HepG2 (cell line): ENCODE data around the gene LRRC40. TPM values are rescaled to one million over a fixed set of nuclear protein-coding genes. Genes with fewer than 3 reads are reported as not detected.

Source experiments
- ARID2 ChIP-seq: sonication (generic); formaldehyde crosslinking; IDR thresholded peaks from 2 replicates; pipeline ENCODE4 v1.8.1; 2022; ENCODE audit warnings: mild to moderate bottlenecking, missing genetic modification reagents, borderline replicate concordance
- ATF7-NPFF ChIP-seq: sonication (generic); formaldehyde crosslinking; IDR thresholded peaks from 2 replicates; pipeline ENCODE4 v1.8.1; 2023; ENCODE audit warnings: mild to moderate bottlenecking, low read depth, missing genetic modification reagents, moderate library complexity
- CCDC6 ChIP-seq: sonication (generic); formaldehyde crosslinking; IDR thresholded peaks from 2 replicates; pipeline ENCODE4 v1.8.1; 2022; ENCODE audit warnings: mild to moderate bottlenecking, missing genetic modification reagents, moderate library complexity
- FOXM1 ChIP-seq: sonication (generic); formaldehyde crosslinking; IDR thresholded peaks from 2 replicates; pipeline ENCODE4 v1.5.0; 2020; ENCODE audit warnings: missing genetic modification reagents
- FUBP1 ChIP-seq: sonication (generic); formaldehyde crosslinking; IDR thresholded peaks from 2 replicates; pipeline ENCODE4 v1.5.1; 2020; ENCODE audit warnings: missing genetic modification reagents, mild to moderate bottlenecking, borderline replicate concordance
- MAF1 ChIP-seq: sonication (generic); formaldehyde crosslinking; IDR thresholded peaks from 2 replicates; pipeline ENCODE4 v1.5.0; 2020; ENCODE audit warnings: missing genetic modification reagents, borderline replicate concordance
- SATB2 ChIP-seq: sonication (generic); formaldehyde crosslinking; IDR thresholded peaks from 2 replicates; pipeline ENCODE4 v1.5.0; 2020; ENCODE audit warnings: missing genetic modification reagents
- SIN3B ChIP-seq: fragments of 150-350 bp; IDR thresholded peaks from 2 replicates; pipeline ENCODE4 v1.6.1; 2014; ENCODE audit warnings: low read length
- SIX1 ChIP-seq: sonication (generic); formaldehyde crosslinking; IDR thresholded peaks from 2 replicates; pipeline ENCODE4 v1.4.0; 2020; ENCODE audit warnings: missing genetic modification reagents, borderline replicate concordance
- SRSF9 ChIP-seq: fragments of 200-400 bp; formaldehyde crosslinking; IDR thresholded peaks from 2 replicates; pipeline ENCODE4 v1.6.1; 2018; ENCODE audit warnings: borderline replicate concordance, mild to moderate bottlenecking, low read depth, low read length; ENCODE audit not compliant: insufficient read depth, poor library complexity, severe bottlenecking
- STAG1 ChIP-seq: sonication (generic); formaldehyde crosslinking; IDR thresholded peaks from 2 replicates; pipeline ENCODE4 v1.4.0; 2020; ENCODE audit warnings: missing genetic modification reagents
- ZBTB4 ChIP-seq: sonication (generic); formaldehyde crosslinking; IDR thresholded peaks from 2 replicates; pipeline ENCODE4 v1.4.0; 2020; ENCODE audit warnings: missing genetic modification reagents, mild to moderate bottlenecking, borderline replicate concordance
- ZMAT3 ChIP-seq: sonication (generic); formaldehyde crosslinking; conservative IDR thresholded peaks from 2 replicates; pipeline ENCODE4 v1.7.0; 2021; ENCODE audit warnings: missing genetic modification reagents
- ZMYM3 ChIP-seq: sonication (generic); formaldehyde crosslinking; IDR thresholded peaks from 2 replicates; pipeline ENCODE4 v1.5.1; 2020; ENCODE audit warnings: mild to moderate bottlenecking, missing genetic modification reagents
- ZNF550 ChIP-seq: sonication (generic); formaldehyde crosslinking; IDR thresholded peaks from 2 replicates; pipeline ENCODE4 v1.4.0; 2020; ENCODE audit warnings: mild to moderate bottlenecking, missing genetic modification reagents, borderline replicate concordance
- ZNF572 ChIP-seq: sonication (generic); formaldehyde crosslinking; IDR thresholded peaks from 2 replicates; pipeline ENCODE4 v1.5.1; 2020; ENCODE audit warnings: mild to moderate bottlenecking, missing genetic modification reagents
- ZNF766 ChIP-seq: sonication (generic); formaldehyde crosslinking; IDR thresholded peaks from 2 replicates; pipeline ENCODE4 v1.5.0; 2020; ENCODE audit warnings: missing genetic modification reagents, borderline replicate concordance
- polyA plus RNA-seq, 8 experiments: library from polyadenylated mRNA; depleted of rRNA in 3 of 8; stranded (reverse) in 7 of 8; unstranded in 1 of 8; fragments of >200 nt; fragmentation: Illumina TruSeq in 4 of 8; extraction: Trizol in 4 of 8; gene quantifications; 2 replicates each; pipeline versions ENCODE4 v1.2.1 to v1.2.3, GENCODE V29; 2011 to 2016; ENCODE audit warnings: low read depth in 4 of 8, missing spikeins in 1 of 8, mixed read lengths in 1 of 8; ENCODE audit not compliant: insufficient read depth in 1 of 8
- total RNA-seq, 5 experiments: library from RNA; depleted of rRNA; stranded (reverse); fragments of >200 nt; fragmentation: Illumina TruSeq; extraction: Trizol; gene quantifications; 2 replicates each; pipeline ENCODE4 v1.2.3, GENCODE V29; 2016; ENCODE audit warnings: low read depth in 1 of 5
- TF ChIP-seq, protein P1 (sequence below): sonication (generic); formaldehyde crosslinking; IDR thresholded peaks from 2 replicates; pipeline ENCODE4 v1.4.0; 2020; ENCODE audit warnings: missing genetic modification reagents, borderline replicate concordance

Gene LRRC40
- total and polyA plus RNA-seq, 2 of the 13 experiments (the other 11 are each of a cell fraction or from before 2014, with no cell fraction given), result 10.3 to 32.7 TPM

- TF ChIP-seq ZBTB4, result peak; percentile 82
- TF ChIP-seq SIN3B, result peak; percentile 91; the same call in 1 of the 2 replicates
- TF ChIP-seq ZNF766 (CRISPR knock-in tag), result peak; percentile 56; the same call in 1 of the 2 replicates
- TF ChIP-seq SIX1 (CRISPR knock-in tag), result no peak
- peak; percentile 86 for TF ChIP-seq ZMYM3 (CRISPR knock-in tag)
- no peak for TF ChIP-seq SRSF9
- TF ChIP-seq ARID2, result peak; percentile 93
- no peak for TF ChIP-seq FOXM1
- peak; percentile 97 for TF ChIP-seq ZNF550 (CRISPR knock-in tag)
- peak; percentile 94; the same call in 1 of the 2 replicates for TF ChIP-seq ATF7-NPFF
- TF ChIP-seq, protein P1, sequence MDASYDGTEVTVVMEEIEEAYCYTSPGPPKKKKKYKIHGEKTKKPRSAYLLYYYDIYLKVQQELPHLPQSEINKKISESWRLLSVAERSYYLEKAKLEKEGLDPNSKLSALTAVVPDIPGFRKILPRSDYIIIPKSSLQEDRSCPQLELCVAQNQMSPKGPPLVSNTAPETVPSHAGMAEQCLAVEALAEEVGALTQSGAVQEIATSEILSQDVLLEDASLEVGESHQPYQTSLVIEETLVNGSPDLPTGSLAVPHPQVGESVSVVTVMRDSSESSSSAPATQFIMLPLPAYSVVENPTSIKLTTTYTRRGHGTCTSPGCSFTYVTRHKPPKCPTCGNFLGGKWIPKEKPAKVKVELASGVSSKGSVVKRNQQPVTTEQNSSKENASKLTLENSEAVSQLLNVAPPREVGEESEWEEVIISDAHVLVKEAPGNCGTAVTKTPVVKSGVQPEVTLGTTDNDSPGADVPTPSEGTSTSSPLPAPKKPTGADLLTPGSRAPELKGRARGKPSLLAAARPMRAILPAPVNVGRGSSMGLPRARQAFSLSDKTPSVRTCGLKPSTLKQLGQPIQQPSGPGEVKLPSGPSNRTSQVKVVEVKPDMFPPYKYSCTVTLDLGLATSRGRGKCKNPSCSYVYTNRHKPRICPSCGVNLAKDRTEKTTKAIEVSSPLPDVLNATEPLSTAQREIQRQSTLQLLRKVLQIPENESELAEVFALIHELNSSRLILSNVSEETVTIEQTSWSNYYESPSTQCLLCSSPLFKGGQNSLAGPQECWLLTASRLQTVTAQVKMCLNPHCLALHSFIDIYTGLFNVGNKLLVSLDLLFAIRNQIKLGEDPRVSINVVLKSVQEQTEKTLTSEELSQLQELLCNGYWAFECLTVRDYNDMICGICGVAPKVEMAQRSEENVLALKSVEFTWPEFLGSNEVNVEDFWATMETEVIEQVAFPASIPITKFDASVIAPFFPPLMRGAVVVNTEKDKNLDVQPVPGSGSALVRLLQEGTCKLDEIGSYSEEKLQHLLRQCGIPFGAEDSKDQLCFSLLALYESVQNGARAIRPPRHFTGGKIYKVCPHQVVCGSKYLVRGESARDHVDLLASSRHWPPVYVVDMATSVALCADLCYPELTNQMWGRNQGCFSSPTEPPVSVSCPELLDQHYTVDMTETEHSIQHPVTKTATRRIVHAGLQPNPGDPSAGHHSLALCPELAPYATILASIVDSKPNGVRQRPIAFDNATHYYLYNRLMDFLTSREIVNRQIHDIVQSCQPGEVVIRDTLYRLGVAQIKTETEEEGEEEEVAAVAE (CRISPR knock-in tag), result peak; percentile 78
- no peak for TF ChIP-seq ZNF572 (CRISPR knock-in tag)
- TF ChIP-seq STAG1 (CRISPR knock-in tag), result no peak
- peak; percentile 94; the same call in 1 of the 2 replicates for TF ChIP-seq CCDC6 (CRISPR knock-in tag)
- TF ChIP-seq MAF1 (CRISPR knock-in tag), result peak; percentile 73; the same call in 1 of the 2 replicates
- no peak; the same call in 1 of the 2 replicates for TF ChIP-seq FUBP1 (CRISPR knock-in tag)
- TF ChIP-seq SATB2, result 0 out of 2 replicates have a peak, but pooled peaks have one; percentile 15
- TF ChIP-seq ZMAT3 (CRISPR knock-in tag), result peak; percentile 43; the same call in 1 of the 2 replicates
These were observed at the start of gene LRRC40 (continued) for GRCh38 chr1:70205434-70206118.
